Sigmoid colon (tissue), 7 donors: Measurements from ENCODE around the gene GNLY. TPM values are rescaled to one million over a fixed set of nuclear protein-coding genes. Genes with fewer than 3 reads are reported as not detected.

Experiments
- DNase-seq: peaks from one replicate; pipeline ENCODE4 v3.0.0-alpha.2; 2019
- H3K27ac ChIP-seq, 4 donors: fragments of 200-600 bp; sonication (generic); one replicate each; pipeline ENCODE4 v1.5.1; 2016 to 2019; ENCODE audit warnings: mild to moderate bottlenecking in 1 of 4
- H3K27me3 ChIP-seq, 3 donors: fragments of 200-600 bp; sonication (generic); one replicate each; pipeline ENCODE4 v1.5.1; 2019; ENCODE audit warnings: mild to moderate bottlenecking in 1 of 3
- H3K36me3 ChIP-seq, 4 donors: fragments of 200-600 bp; sonication (generic); one replicate each; pipeline ENCODE4 v1.5.1; 2016 to 2019
- H3K4me1 ChIP-seq, 4 donors: fragments of 200-600 bp; sonication (generic); one replicate each; pipeline ENCODE4 v1.5.1; 2017 to 2019
- H3K4me3 ChIP-seq, 4 donors: fragments of 200-600 bp; sonication (generic); one replicate each; pipeline ENCODE4 v1.5.1; 2017 to 2019; ENCODE audit warnings: mild to moderate bottlenecking in 2 of 4, moderate library complexity in 1 of 4
- H3K9me3 ChIP-seq, 4 donors: fragments of 200-600 bp in 3 of 4; sonication (generic) in 3 of 4; one replicate each; pipeline versions ENCODE4 v1.5.1 to v1.6.1; 2013 to 2019
- EP300 ChIP-seq, 4 donors: sonication (generic); formaldehyde crosslinking; IDR thresholded peaks; one replicate each; pipeline ENCODE4 v1.6.1; 2017; ENCODE audit warnings: antibody characterized with exemption in 4 of 4
- POLR2A ChIP-seq, 2 donors: fragments of 450-650 bp; IDR thresholded peaks; one replicate each; pipeline ENCODE4 v1.6.1; 2016; ENCODE audit warnings: antibody characterized with exemption in 2 of 2, mild to moderate bottlenecking in 2 of 2, moderate library complexity in 2 of 2
- POLR2AphosphoS5 ChIP-seq, 4 donors: sonication (generic); formaldehyde crosslinking; IDR thresholded peaks; one replicate each; pipeline ENCODE4 v1.6.1; 2017; ENCODE audit warnings: antibody characterized with exemption in 4 of 4
- WGBS, 2 donors: extraction: QIAGEN DNeasy Blood & Tissue Kit; methylation state at CpG; one replicate each; pipeline ENCODE4 v1.1.7; 2013; 5-methylcytosine and 5-hydroxymethylcytosine counted together
- intact Hi-C: fragments of 100-400 bp; cut with DNase I; formaldehyde crosslinking; loops from one replicate; pipeline ENCODE4 v1.15.1; 2023
- polyA plus RNA-seq, 3 donors: library from polyadenylated mRNA; stranded (reverse); fragments of 200-250 nt; gene quantifications; one replicate each; pipeline ENCODE4 v1.2.3, GENCODE V29; 2013
- total RNA-seq, 4 donors: library from RNA; depleted of rRNA; stranded (reverse); fragments of >200 nt; gene quantifications; one replicate each; pipeline ENCODE4 v1.1.0, GENCODE V29; 2016
- TF ChIP-seq, protein P1 (sequence below), 4 experiments: fragments of 450-650 bp in 3 of 4; fragments of 200-600 bp in 1 of 4; IDR thresholded peaks; one replicate each; pipeline ENCODE4 v1.5.1; 2016 to 2019; ENCODE audit warnings: antibody characterized with exemption in 4 of 4, mild to moderate bottlenecking in 3 of 4, moderate library complexity in 2 of 4
- donor health status: healthy with polysubstance abuse.
- donor health status: Bipolar disorder and iron deficiency.
- donor health status: healthy.

GNLY gene
- total and polyA plus RNA-seq, 7 donors = 1.6 to 13.9 (median 3.3) TPM; not detected in 3

DNA sequence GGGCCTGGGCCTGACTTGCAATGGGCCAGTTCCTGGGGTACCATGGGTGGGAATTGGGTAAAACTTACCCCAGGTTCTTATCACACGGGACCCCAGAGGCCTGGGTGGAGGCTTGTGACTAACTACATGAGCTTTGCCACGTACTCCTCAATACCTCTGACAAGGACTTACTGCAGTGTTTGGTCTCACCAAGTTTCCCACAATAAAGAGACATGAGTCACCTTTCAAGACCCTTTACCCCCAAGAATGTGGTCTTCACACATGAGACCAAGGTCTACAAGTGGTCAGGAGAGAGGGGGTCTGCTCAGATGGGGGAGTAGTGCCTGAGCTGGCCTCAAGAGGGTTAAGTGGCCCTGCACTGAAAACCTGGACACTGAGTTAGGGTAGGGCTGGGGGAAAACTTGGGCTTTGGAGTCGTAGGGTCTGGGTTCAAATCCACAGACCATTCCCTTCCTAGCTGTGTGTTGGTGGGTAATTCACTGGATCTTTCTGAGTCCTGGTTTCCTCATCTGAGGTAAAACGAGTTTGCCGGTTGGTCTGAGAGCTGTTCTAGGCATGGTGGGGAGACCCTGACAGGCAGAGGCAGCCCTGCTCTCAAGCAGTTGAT lies 2.0 kb upstream of the GNLY start:
- intact Hi-C loops = no loop called here
- no peak overlapping the region for H3K4me3 ChIP-seq
- H3K9me3 ChIP-seq = no peaks in the 10 kb centered on the region
- TF ChIP-seq, protein P1, sequence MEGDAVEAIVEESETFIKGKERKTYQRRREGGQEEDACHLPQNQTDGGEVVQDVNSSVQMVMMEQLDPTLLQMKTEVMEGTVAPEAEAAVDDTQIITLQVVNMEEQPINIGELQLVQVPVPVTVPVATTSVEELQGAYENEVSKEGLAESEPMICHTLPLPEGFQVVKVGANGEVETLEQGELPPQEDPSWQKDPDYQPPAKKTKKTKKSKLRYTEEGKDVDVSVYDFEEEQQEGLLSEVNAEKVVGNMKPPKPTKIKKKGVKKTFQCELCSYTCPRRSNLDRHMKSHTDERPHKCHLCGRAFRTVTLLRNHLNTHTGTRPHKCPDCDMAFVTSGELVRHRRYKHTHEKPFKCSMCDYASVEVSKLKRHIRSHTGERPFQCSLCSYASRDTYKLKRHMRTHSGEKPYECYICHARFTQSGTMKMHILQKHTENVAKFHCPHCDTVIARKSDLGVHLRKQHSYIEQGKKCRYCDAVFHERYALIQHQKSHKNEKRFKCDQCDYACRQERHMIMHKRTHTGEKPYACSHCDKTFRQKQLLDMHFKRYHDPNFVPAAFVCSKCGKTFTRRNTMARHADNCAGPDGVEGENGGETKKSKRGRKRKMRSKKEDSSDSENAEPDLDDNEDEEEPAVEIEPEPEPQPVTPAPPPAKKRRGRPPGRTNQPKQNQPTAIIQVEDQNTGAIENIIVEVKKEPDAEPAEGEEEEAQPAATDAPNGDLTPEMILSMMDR (IDR thresholded peaks at IDR 0.05) = no peak
- TF ChIP-seq POLR2AphosphoS5 (IDR thresholded peaks at IDR 0.05) (no peak), EP300 (IDR thresholded peaks at IDR 0.05) (no peak), POLR2A (IDR thresholded peaks at IDR 0.05) (no peak)
- H3K4me1 ChIP-seq = no peaks in the 10 kb centered on the region
- DNase-seq = no peak
- no peaks in the 10 kb centered on the region for H3K27me3 ChIP-seq
- H3K27ac ChIP-seq = no peak overlapping the region
- WGBS, 2 donors = 84 to 85% methylated on average over 5 of the region's 5 CpGs
- no peaks in the 10 kb centered on the region for H3K36me3 ChIP-seq

DNA sequence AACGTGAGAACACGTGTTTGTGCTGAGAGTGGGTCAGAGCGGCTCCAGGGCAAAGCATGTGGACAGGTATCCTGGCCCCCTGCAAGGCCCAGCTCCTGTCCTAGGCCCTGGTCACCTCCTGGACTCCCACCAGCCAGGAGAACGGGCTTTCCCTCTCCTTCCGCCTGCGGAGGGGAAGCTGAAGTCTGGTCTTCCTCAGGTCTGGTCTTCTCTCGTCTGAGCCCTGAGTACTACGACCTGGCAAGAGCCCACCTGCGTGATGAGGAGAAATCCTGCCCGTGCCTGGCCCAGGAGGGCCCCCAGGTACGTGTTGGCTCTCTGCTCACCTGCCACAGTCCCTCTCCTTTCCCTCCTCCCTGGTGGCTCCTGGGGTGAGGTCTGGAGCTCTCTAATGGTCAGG lies 963 bp downstream of the GNLY start:
- Histone ChIP-seq H3K4me1 (no peaks in the 10 kb centered on the region), H3K9me3 (no peaks in the 10 kb centered on the region), H3K27ac (no peak overlapping the region), H3K4me3 (no peak overlapping the region), H3K27me3 (no peaks in the 10 kb centered on the region), H3K36me3 (no peaks in the 10 kb centered on the region)
- intact Hi-C loops = no loop called here
- 93% methylated on average over 11 of the region's 11 CpGs for WGBS, 2 donors
- no peak for DNase-seq
- TF ChIP-seq POLR2A (IDR thresholded peaks at IDR 0.05) = no peak
- TF ChIP-seq EP300 (IDR thresholded peaks at IDR 0.05) = no peak
- TF ChIP-seq POLR2AphosphoS5 (IDR thresholded peaks at IDR 0.05) = no peak
- TF ChIP-seq, protein P1 (IDR thresholded peaks at IDR 0.05) = no peak

DNA sequence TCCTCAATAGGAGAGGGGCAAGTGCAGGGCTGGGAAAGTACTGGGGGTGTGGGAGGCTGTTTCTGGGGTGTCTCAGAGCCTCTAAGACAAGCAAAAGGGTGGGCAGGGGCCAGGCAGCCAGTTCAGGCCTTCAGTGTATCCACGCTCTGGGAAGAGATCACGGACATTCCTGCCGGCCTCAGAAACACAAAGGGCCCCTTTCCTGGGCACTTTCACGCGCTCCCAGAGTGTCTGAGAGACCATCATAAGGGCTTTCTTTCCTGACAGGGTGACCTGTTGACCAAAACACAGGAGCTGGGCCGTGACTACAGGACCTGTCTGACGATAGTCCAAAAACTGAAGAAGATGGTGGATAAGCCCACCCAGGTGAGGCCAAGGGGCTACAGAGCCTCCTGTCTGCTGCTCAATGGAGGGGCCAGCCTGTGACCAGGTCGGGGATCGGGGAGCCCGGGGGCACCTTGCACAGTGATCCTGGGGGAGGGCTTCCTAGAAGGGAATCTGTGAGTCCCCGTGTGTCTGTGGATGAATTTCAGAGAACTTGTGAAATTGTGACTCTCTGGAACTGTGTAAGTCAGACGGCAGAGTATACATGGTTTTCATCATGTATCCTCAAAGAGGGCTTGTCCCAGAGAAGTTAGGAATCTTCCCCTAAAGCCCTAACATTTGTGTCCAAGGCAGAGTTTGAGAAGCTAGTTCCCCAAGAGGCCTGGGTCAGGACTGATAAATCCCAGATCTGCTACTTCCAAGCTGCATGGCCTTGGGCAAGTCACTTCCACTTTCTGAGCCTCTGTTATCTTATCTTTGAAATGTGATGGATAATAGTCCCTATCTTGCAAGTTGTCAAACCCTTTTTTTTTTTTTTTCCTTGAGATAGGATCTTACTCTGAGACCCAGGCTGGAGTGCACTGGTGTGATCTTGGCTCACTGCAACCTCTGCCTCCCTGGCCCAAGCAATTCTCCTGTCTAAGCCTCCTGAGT lies 1.8 kb downstream of the GNLY start:
- Histone ChIP-seq H3K9me3 (no peaks in the 10 kb centered on the region), H3K27ac (no peak overlapping the region), H3K4me1 (no peaks in the 10 kb centered on the region), H3K4me3 (no peak overlapping the region), H3K36me3 (no peaks in the 10 kb centered on the region), H3K27me3 (no peaks in the 10 kb centered on the region)
- 91% methylated on average over 12 of the region's 12 CpGs for WGBS, 2 donors
- intact Hi-C loops = no loop called here
- TF ChIP-seq, protein P1 (IDR thresholded peaks at IDR 0.05) = no peak
- TF ChIP-seq EP300 (IDR thresholded peaks at IDR 0.05) = no peak
- no peak for TF ChIP-seq POLR2AphosphoS5 (IDR thresholded peaks at IDR 0.05)
- TF ChIP-seq POLR2A (IDR thresholded peaks at IDR 0.05) = no peak
- no peak for DNase-seq

DNA sequence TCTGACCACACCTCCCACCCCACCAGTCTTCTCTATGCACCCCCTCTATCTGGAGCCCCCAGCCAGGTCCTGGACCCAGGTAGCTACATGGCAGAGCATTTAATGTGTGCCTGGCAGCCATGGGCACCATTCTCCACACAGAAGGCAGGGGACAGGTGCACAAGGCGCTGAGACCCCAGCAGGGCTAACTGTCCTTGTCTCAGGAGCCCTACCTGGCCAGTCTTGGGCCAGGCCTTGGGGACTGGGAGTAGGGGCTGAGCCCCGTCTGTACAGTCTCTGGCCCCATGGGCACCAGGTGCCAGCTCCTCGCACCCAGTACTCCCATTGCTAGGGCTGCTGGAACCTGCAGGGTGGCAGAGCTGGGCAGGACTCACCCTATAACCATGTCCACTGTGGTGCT lies 2.9 kb downstream of the GNLY start:
- no peaks in the 10 kb centered on the region for H3K27me3 ChIP-seq
- TF ChIP-seq EP300 (IDR thresholded peaks at IDR 0.05) = no peak
- TF ChIP-seq POLR2AphosphoS5 (IDR thresholded peaks at IDR 0.05) = no peak
- TF ChIP-seq, protein P1 (IDR thresholded peaks at IDR 0.05) = no peak
- no peak for TF ChIP-seq POLR2A (IDR thresholded peaks at IDR 0.05)
- no peaks in the 10 kb centered on the region for H3K36me3 ChIP-seq
- no peak overlapping the region for H3K27ac ChIP-seq
- H3K4me3 ChIP-seq = no peak overlapping the region
- no peak for DNase-seq
- intact Hi-C loops = no loop called here
- no peaks in the 10 kb centered on the region for H3K9me3 ChIP-seq
- H3K4me1 ChIP-seq = no peaks in the 10 kb centered on the region
- WGBS, 2 donors = 81 to 92% methylated on average over 3 of the region's 3 CpGs
